Measurements from ENCODE around the gene NGB. TPM values are rescaled to one million over a fixed set of nuclear protein-coding genes. Genes with fewer than 3 reads are reported as not detected.
"Not testable (repeated sequence)": the region's sequence is repeated elsewhere in the genome, so short reads cannot be mapped to it uniquely, and the experiment has no call there.

Gene NGB
- total RNA-seq, 2 experiments from 2014 or later, result not detected

DNA sequence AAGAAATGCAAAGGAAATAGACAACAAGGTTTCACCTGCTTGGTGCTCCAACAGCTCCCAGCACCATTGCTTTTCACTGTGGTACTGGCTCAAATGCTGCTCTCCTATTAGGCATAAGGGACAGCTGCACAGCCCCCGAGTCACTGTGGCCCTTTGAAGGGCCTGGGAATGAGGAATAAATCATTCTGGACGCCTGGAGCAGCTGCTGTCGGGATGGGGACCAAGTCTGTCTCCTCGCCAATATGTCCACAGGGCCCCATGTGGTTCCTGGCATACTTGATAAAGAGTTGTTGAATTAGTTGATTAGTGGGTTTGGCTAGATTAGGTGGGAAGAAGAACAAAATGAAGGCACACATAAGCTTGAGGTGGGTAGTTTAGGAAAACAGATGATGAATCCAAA is 13.1 kb upstream of the NGB start:
- Mint-ChIP-seq H3K27me3 (no peaks in the 10 kb centered on the region), H3K4me1 (no peaks in the 10 kb centered on the region), H3K4me3 (no peak overlapping the region), H3K27ac (no peak overlapping the region), H3K36me3 (no peaks in the 10 kb centered on the region), H3K9me3 (ENCODE audit: low read depth) (no peaks in the 10 kb centered on the region)
- ATAC-seq (no peak), DNase-seq (no peak)
- CTCF ChIA-PET, result interaction anchor here (1.6 to 2.7 kb wide), 2 partner anchors 31 to 32 kb away, joined by 3 to 9 read pairs; no protein-coding TSS in a partner anchor

DNA sequence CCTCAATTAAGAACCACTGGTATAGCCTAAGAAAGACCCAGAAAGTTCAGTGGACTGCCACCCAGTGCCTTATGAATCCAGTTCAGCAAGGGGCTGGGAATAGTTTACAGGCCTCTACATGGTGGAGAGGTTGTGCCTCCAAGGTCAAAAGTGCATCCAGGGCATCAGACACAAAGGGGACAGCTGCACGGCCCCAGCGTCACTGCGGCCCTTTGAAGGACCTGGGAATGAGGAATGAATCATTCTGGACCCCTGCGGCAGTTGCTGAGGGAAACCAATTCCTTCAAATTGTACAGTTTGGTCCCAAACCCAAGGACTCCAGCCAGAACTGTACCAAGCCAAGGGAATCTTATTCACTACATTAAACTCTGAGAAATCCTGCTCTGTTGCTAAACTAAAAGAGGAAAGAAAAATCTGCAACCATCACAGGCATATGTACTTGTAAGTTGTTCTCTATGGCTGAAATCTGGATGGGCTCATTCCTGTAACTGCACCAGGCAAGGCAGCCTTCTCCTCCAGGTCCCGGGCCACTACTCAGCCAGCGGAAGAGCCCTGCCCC is 10.9 kb upstream of the NGB start:
- DNase-seq (no peak), ATAC-seq (no peak)
- no peak overlapping the region for H3K4me3 Mint-ChIP-seq
- no peaks in the 10 kb centered on the region for H3K9me3 Mint-ChIP-seq (ENCODE audit: low read depth)
- H3K27me3 Mint-ChIP-seq, result no peaks in the 10 kb centered on the region
- no peak overlapping the region for H3K27ac Mint-ChIP-seq
- H3K4me1 Mint-ChIP-seq, result no peaks in the 10 kb centered on the region
- no peaks in the 10 kb centered on the region for H3K36me3 Mint-ChIP-seq
- CTCF ChIA-PET, result interaction anchor here (2.7 kb wide), 1 partner anchor 34 kb away, joined by 9 read pairs; no protein-coding TSS in a partner anchor

DNA sequence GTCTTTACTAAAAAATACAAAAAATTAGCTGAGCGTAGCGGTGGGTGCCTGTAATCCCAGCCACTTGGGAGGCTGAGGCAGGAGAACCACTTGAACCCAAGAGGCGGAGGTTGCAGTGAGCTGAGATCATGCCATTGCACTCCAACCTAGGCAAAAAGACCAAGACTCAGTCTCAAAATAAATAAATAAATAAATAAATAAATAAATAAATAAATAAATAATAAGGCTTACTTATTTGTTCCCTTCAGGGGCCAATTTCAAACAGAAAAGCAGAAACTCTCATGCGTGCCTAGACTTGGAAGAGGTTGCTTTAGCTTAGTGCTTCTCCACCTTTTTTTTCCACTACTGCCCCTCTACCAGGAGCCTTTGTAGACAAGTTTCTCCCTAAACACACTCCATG is 9.9 kb upstream of the NGB start:
- H3K27me3 Mint-ChIP-seq; H3K9me3 Mint-ChIP-seq (ENCODE audit: low read depth); H3K4me1 Mint-ChIP-seq; H3K27ac Mint-ChIP-seq; ATAC-seq; H3K4me3 Mint-ChIP-seq; DNase-seq; H3K36me3 Mint-ChIP-seq: not testable (repeated sequence)
- CTCF ChIA-PET, result interaction anchor here (1.3 kb wide), 1 partner anchor 35 kb away, joined by 3 read pairs; no protein-coding TSS in a partner anchor

DNA sequence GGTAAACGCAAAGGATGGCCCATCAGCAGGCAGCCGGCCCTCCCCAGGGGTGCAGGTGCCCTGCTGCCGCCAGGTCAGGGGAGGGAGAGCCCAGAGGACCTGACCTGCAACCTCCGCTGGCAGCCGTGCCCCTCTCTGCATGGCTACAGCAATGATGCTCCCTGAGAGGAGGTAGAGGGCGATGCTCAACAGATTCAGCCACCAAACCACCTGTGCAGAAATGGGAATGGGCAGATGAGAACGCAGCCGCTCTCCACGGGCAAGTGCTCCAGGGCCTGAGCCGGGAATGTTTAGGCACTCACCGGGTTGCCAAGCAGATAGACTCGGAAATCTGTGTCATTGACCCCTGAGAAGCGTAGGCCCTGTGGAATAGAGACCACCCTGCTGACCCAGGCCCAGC is 8.7 kb upstream of the NGB start:
- Mint-ChIP-seq H3K36me3 (no peaks in the 10 kb centered on the region), H3K4me1 (no peaks in the 10 kb centered on the region), H3K27ac (no peak overlapping the region), H3K4me3 (no peak overlapping the region), H3K27me3 (no peaks in the 10 kb centered on the region), H3K9me3 (ENCODE audit: low read depth) (no peaks in the 10 kb centered on the region)
- CTCF ChIA-PET, result interaction anchor here (1.0 to 1.3 kb wide), 2 partner anchors 11 to 36 kb away, joined by 3 read pairs; no protein-coding TSS in a partner anchor
- no peak for DNase-seq
- ATAC-seq, result no peak

DNA sequence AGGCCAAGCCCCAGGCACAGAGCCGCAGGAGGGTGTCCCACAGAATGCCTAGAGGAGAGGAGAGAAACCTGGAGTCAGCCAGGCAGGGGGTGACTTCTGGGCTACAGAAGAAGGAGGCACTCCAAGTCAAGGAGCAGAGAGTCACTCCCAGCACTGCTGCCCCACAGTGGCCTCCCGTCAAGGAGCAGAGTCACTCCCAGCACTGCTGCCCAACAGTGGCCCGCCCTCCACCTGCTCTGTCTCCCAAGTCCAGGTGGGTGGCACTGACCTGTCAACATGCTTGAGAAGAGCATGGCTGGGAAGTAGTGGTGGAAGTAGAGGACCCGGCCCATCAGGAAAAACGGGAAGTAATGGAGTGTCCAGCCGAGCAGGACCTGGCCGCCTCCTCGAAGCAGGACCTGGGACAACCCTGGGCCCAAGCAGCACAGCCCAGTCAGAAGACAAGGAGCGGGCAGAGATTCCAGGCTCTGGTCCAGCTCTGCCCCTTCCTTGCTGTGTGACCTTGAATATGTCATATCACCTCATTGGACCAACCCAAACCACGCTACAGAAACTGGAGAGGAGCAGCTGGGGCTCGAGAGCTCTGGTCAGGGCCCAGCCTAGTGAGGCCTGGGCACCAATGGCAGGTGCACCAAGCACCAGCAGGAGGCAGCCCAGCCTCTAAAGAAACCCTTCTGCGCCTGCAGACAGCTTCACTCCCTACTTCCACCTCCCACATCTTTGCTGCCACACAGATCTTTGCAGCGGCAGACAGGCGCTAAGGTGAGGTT is 7.6 kb upstream of the NGB start:
- CTCF ChIA-PET, result no interaction called here
- no peaks in the 10 kb centered on the region for H3K36me3 Mint-ChIP-seq
- no peak for ATAC-seq
- H3K27ac Mint-ChIP-seq, result no peak overlapping the region
- no peaks in the 10 kb centered on the region for H3K4me1 Mint-ChIP-seq
- no peak for DNase-seq
- H3K27me3 Mint-ChIP-seq, result no peaks in the 10 kb centered on the region
- no peak overlapping the region for H3K4me3 Mint-ChIP-seq
- no peaks in the 10 kb centered on the region for H3K9me3 Mint-ChIP-seq (ENCODE audit: low read depth)

DNA sequence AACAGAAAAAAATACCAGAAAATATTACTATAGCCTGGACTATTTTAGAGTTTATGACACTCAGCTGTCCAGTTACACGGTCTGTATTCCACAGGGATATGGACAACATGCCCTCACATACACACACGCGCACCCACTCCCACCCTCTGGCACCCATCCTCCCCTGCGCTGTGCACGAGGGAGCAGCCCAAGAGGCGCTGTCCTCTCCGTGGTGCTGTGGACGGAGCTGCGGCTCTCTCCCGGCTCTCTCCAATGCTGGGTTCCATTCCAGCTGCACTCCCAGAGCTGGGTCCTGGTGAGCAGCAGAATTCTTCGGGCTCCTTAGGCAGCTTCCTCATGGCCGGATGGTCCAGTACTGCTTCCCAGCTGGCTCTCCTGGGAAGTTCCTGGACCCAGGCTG is 6.0 kb upstream of the NGB start:
- CTCF ChIA-PET, result interaction anchor here (2.3 kb wide), 1 partner anchor 39 kb away, joined by 8 read pairs; no protein-coding TSS in a partner anchor
- no peak overlapping the region for H3K4me3 Mint-ChIP-seq
- ATAC-seq (no peak), DNase-seq (no peak)
- no peak overlapping the region for H3K27ac Mint-ChIP-seq
- H3K27me3 Mint-ChIP-seq, result peaks cover 10% of the 10 kb centered on the region
- no peaks in the 10 kb centered on the region for H3K36me3 Mint-ChIP-seq
- no peaks in the 10 kb centered on the region for H3K9me3 Mint-ChIP-seq (ENCODE audit: low read depth)
- H3K4me1 Mint-ChIP-seq, result no peaks in the 10 kb centered on the region

DNA sequence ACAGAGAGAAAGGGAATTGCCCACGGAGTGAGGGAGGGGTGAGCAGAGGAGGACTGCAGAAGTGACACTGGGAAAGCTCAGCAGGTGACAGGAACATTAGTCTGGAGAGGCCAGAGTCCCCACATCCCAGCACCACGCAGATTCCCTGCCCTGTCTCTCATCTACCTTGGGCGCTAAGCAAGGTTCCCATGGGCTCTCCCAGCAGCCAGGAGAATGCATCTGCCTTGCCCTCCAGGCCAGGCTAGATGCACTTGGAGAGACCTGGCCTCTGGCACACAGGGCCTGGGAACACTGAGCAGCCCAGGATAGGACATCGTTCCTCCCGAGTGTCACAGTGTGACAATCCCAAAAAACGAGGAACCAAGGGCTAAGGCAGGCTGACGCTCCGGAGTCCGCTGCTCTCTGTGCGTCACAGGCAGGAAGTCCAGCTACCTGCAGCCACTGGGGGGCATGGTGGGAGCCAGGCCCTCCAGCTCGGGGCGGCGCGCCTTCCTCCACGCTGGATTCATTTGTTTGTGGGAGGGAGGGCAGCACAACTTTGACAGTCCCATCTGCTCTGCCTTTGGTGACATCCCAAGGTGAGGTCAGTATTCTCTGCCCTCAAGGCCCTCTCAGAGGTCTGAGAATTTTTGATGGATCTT is 5.4 kb upstream of the NGB start:
- Mint-ChIP-seq H3K4me3 (no peak overlapping the region), H3K4me1 (no peaks in the 10 kb centered on the region), H3K9me3 (ENCODE audit: low read depth) (no peaks in the 10 kb centered on the region), H3K27ac (no peak overlapping the region), H3K27me3 (peaks cover 16% of the 10 kb centered on the region), H3K36me3 (no peaks in the 10 kb centered on the region)
- CTCF ChIA-PET, result interaction anchor here (2.3 kb wide), 1 partner anchor 40 kb away, joined by 8 read pairs; no protein-coding TSS in a partner anchor
- no peak for ATAC-seq
- no peak for DNase-seq

DNA sequence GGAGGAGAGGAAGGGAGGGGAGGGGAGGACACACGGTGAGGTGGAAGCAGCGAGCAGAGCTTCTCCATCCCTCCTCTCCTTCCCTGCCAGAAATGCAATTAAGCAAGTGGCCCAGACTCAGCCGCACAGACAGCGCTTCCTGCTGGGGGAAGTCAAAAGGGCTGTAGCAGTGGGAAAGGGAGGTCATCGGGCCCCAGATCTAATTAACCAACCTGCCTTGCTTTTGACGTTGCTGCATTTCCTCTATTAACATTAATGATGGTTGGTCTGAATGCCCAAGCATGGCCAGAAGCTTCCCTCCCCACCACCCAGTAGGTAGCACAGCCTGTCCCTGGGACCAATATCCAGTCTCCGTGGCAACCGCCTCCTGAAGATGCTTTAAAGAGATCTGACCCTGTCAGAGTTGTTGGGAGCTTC is 4.6 kb upstream of the NGB start:
- Mint-ChIP-seq H3K4me3 (no peak overlapping the region), H3K9me3 (ENCODE audit: low read depth) (no peaks in the 10 kb centered on the region), H3K27ac (no peak overlapping the region), H3K27me3 (peaks cover 19% of the 10 kb centered on the region), H3K4me1 (no peaks in the 10 kb centered on the region), H3K36me3 (no peaks in the 10 kb centered on the region)
- ATAC-seq, result no peak
- DNase-seq, result no peak
- CTCF ChIA-PET, result interaction anchor here (2.3 kb wide), 1 partner anchor 41 kb away, joined by 8 read pairs; no protein-coding TSS in a partner anchor

- CTCF ChIA-PET, result interaction anchor here (2.3 kb wide), 1 partner anchor 41 kb away, joined by 8 read pairs; no protein-coding TSS in a partner anchor
- Mint-ChIP-seq H3K4me3 (no peak overlapping the region), H3K36me3 (no peaks in the 10 kb centered on the region), H3K27ac (no peak overlapping the region), H3K9me3 (ENCODE audit: low read depth) (no peaks in the 10 kb centered on the region), H3K4me1 (no peaks in the 10 kb centered on the region), H3K27me3 (peaks cover 22% of the 10 kb centered on the region)
- no peak for ATAC-seq
- no peak for DNase-seq
These were observed 4.1 kb upstream of the NGB start for GRCh38 chr14:77275041-77275580.

DNA sequence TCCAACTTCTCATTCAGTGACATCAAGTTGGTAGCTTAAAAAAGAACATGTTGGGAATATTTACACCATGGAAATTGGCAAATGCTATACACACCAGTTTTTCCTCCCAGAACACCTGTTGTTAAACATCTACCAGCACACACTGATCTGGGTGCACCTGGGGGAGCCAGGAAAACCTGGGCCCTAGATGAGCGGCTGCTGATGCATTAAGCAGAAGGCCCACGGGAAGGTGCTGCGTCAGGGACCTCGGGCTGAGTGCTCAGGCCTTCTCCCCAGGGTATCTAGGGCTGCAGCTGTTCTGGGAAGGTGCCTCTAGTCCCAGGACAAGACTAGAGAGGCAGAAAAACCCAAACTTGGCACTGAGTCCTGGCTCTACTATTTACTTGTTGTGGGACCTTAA is 2.8 kb upstream of the NGB start:
- ATAC-seq, result no peak
- Mint-ChIP-seq H3K4me3 (no peak overlapping the region), H3K27ac (no peak overlapping the region), H3K4me1 (no peaks in the 10 kb centered on the region), H3K27me3 (peaks cover 33% of the 10 kb centered on the region), H3K36me3 (no peaks in the 10 kb centered on the region), H3K9me3 (ENCODE audit: low read depth) (no peaks in the 10 kb centered on the region)
- CTCF ChIA-PET, result no interaction called here
- DNase-seq, result no peak

GRCh38 chr14:77272261-77272660 is 1.3 kb upstream of the NGB start:
- peaks cover 2% of the 10 kb centered on the region for H3K9me3 Mint-ChIP-seq (ENCODE audit: low read depth)
- CTCF ChIA-PET, result interaction anchor here (1.3 kb wide), 1 partner anchor 44 kb away, joined by 3 read pairs; no protein-coding TSS in a partner anchor
- H3K36me3 Mint-ChIP-seq, result no peaks in the 10 kb centered on the region
- DNase-seq, result no peak
- ATAC-seq, result no peak
- H3K27ac Mint-ChIP-seq, result no peak overlapping the region
- H3K4me3 Mint-ChIP-seq, result no peak overlapping the region
- H3K4me1 Mint-ChIP-seq, result no peaks in the 10 kb centered on the region
- H3K27me3 Mint-ChIP-seq, result peaks cover 45% of the 10 kb centered on the region

GRCh38 chr14:77270361-77271112 is 469 bp downstream of the NGB start:
- H3K9me3 Mint-ChIP-seq (ENCODE audit: low read depth), result peaks cover 2% of the 10 kb centered on the region
- H3K36me3 Mint-ChIP-seq, result no peaks in the 10 kb centered on the region
- peaks cover 45% of the 10 kb centered on the region for H3K27me3 Mint-ChIP-seq
- DNase-seq, result no peak
- no peaks in the 10 kb centered on the region for H3K4me1 Mint-ChIP-seq
- CTCF ChIA-PET, result no interaction called here
- ATAC-seq, result no peak
- H3K27ac Mint-ChIP-seq, result no peak overlapping the region
- no peak overlapping the region for H3K4me3 Mint-ChIP-seq
